Fibroblast of skin of abdomen (primary cell): ENCODE results near the gene DHRS13.
"Not testable (repeated sequence)": the region's sequence is repeated elsewhere in the genome, so short reads cannot be mapped to it uniquely, and the experiment has no call there.

Experiments
- DNase-seq: peaks from one replicate; pipeline ENCODE4 v3.0.0-alpha.2; 2013

The DHRS13 gene

DNA sequence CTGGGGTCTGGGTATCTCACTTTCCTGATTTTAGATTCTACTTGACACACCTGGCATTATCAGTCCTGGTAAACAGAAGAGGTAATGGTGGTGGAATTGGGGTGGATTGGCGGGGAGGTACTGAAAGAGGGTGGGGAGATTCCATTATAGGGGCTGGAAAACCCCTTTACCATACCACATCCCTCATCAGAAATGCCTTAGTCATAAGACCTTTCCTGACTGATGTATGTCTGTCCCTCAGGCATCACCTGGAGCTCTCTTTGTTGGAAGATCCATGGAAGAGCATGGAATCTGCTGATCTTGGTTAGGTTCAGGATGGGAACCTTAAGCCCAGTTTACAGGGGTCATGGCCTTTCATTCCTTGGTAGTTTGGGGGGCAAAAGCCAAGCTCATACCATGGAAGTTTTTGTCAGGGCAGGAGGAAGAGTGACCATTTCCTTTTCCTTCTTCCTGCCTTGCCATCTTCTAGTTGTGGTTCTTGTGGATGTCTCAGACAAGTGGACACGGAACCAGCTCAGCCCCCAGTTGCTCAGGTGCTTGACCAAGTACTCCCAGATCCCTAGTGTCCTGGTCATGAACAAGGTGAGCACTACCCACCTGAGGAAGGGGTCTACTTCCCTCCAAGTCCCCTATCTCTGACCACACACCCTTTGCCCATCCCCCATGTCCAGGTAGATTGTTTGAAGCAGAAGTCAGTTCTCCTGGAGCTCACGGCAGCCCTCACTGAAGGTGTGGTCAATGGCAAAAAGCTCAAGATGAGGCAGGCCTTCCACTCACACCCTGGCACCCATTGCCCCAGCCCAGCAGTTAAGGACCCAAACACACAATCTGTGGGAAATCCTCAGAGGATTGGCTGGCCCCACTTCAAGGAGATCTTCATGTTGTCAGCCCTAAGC lies 44.7 kb downstream of the DHRS13 start:
- DNase-seq: no peak

DNA sequence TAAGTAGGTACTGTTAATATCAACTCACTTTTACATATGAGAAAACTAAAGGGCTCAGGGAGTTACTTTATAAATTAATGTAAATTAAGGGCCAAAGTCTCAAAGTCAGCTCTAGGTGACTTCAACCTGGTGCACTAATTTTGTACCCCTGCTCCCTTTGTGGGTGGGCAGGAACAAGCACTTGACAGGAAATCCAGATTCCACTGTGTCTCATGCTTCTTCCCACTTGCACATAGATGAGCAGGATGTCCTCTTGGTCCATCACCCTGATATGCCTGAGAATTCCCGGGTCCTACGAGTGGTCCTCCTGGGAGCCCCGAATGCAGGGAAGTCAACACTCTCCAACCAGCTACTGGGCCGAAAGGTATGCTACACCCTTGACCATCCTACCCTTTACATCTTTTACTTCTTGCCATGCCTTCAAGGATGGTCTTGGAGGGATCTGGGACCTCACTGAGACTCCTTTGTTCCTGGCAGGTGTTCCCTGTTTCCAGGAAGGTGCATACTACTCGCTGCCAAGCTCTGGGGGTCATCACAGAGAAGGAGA lies 46.8 kb downstream of the DHRS13 start:
- no peak for DNase-seq

DNA sequence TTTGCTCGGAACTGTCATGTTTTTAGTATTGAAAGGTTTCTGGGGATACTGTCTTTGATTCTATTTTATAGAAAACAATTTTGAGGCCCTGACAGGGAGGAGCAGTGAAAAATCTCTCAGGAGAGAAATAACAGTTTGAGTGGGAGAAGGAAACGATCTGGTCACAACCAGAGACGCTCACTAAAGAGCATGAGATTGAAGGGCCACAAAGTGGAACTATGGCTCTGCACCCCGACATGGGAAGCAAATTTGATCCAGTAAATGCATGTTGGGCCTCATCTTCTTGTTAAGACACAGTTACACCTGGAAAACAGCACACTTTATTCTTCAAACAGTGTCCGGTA lies 47.6 kb downstream of the DHRS13 start:
- DNase-seq: no peak

DNA sequence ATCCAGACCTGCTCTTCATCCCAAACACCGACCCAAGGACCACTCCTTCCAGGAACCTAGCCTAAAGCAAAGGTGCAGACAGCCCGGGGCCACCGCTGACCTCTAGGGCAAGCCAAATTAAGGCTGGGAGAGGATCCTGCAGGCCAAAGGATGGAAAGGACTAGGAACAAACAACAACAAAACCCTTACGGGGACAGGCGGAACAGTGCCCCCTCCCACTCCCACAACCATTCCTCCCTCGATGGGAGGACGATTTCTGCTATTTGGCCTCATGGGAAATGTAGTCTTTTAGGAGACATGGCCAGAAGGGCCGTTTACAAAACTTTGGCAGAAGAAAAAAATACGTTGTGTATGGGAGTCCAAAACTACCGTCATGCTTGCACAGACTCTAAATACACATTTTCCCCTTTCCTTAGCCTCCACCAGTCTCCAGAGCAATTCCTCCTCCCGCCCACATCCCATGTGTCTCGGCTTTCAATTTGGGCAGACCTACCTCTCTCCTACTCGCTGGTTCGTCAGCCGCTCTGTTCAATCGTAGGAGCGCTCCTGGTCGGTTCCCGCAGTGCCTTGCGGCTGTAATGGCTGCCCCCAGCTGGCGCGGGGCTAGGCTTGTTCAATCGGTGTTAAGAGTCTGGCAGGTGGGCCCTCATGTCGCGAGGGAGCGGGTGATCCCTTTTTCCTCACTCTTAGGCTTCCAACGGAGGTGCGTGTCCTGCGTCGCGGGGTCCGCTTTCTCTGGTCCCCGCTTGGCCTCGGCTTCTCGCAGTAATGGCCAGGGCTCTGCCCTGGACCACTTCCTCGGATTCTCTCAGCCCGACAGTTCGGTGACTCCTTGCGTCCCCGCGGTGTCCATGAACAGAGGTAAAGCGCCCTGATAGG lies 48.2 kb downstream of the DHRS13 start, which contains the start of gene ERAL1:
ERAL1 (plus strand) TSS at position 560 of the 879 bp plus-strand sequence; CDS start at position 579, 19 bp downstream.
- peak; percentile 84 for DNase-seq

DNA sequence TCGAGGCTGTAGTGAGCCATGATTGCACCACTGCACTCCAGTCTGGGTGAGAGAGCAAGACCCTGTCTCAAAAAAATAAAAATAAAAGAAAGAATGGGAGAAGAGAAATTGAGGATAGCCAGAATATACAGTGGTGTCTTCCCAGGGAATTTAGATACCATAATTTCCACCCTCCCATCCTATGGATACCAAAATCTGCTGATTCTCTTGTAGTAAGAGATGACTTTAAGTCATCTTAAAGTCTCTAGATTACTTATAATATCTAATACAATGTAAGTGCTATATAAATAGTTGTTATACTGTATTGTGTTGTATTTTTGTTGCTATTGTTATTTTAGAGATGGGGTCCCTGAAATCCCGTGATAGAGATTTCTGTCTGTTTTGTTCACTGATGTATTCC lies 49.6 kb downstream of the DHRS13 start:
- DNase-seq: no peak

DNA sequence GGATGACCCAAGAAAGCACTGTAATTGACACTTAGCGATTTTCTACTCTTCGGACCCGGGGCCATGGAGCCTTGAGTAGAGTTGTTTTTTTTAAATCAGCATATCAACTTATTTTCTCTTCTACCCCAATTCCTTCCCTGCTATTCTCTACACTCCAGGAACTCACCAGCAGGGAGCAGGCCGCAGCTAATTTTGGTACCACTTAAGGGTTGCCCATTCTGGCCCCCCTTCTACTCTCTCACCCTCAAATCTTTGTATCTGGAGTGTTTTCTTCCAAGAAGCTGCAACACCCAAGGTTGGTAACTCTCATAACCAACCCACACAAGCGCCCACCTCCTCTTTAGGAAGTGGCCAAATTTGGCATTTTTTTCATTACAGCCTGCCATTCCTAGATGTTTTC lies 53.6 kb downstream of the DHRS13 start:
- DNase-seq: no peak

DNA sequence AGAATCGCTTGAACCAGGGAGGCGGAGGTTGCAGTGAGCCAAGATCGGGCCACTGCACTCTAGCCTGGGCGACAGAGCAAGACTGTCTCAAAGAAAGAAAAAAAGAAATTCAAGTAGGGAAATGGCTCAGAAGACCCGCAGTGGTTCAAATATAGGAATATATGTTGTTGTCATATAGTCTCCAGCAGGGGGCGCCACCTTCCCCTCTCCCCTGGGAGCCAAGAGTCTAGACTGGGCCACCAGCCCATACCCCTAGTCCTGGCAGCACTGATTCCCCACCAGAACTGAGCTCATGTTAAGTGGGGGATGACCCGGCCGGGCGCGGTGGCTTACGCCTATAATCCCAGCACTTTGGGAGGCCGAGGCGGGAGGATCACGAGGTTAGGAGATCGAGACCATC lies 54.2 kb downstream of the DHRS13 start:
- DNase-seq: not testable (repeated sequence)
